Prostate gland (tissue), 2 donors: ENCODE results near the gene CHTOP. TPM values are rescaled to one million over a fixed set of nuclear protein-coding genes. Genes with fewer than 3 reads are reported as not detected.

ENCODE experiments used
- DNase-seq: peaks from one replicate; pipeline ENCODE4 v3.0.0-alpha.2; 2019; ENCODE audit warnings: low spot score
- H3K27ac ChIP-seq, 2 donors: fragments of 200-600 bp; sonication (generic); 2 replicates each; pipeline ENCODE4 v1.5.1; 2017 to 2019
- H3K27me3 ChIP-seq: fragments of 200-600 bp; sonication (generic); replicated peaks from 2 replicates; pipeline ENCODE4 v1.5.1; 2019; ENCODE audit not compliant: insufficient read depth
- H3K36me3 ChIP-seq, 2 donors: fragments of 200-600 bp; sonication (generic); 1 replicate in 1 of 2; 2 replicates in 1 of 2; pipeline versions ENCODE4 v1.5.1 to v1.8.1; 2017 to 2019
- H3K4me1 ChIP-seq: fragments of 200-600 bp; sonication (generic); replicated peaks from 2 replicates; pipeline ENCODE4 v1.5.1; 2019
- H3K4me3 ChIP-seq, 2 donors: fragments of 200-600 bp; sonication (generic); 2 replicates each; pipeline ENCODE4 v1.5.1; 2017 to 2019
- H3K9me3 ChIP-seq: fragments of 200-600 bp; sonication (generic); 2 replicates; pipeline ENCODE4 v1.5.1; 2017
- CTCF ChIP-seq, 4 experiments: fragments of 200-600 bp in 2 of 4; fragments of 450-650 bp in 2 of 4; sonication (generic) in 2 of 4; IDR thresholded peaks; 1 replicate in 3 of 4; 2 replicates in 1 of 4; pipeline ENCODE4 v1.5.1; 2016 to 2019; ENCODE audit warnings: antibody characterized with exemption in 4 of 4, mild to moderate bottlenecking in 2 of 4, moderate library complexity in 2 of 4
- POLR2A ChIP-seq: fragments of 450-650 bp; IDR thresholded peaks from one replicate; pipeline ENCODE4 v1.6.1; 2016; ENCODE audit warnings: antibody characterized with exemption, mild to moderate bottlenecking
- POLR2AphosphoS5 ChIP-seq: sonication (generic); formaldehyde crosslinking; IDR thresholded peaks from one replicate; pipeline ENCODE4 v1.6.1; 2017; ENCODE audit warnings: antibody characterized with exemption
- WGBS: methylation state at CpG from one replicate; pipeline ENCODE4 v1.1.5; 2018; 5-methylcytosine and 5-hydroxymethylcytosine counted together
- intact Hi-C: fragments of 100-400 bp; cut with DNase I; formaldehyde crosslinking; loops from one replicate; pipeline ENCODE4 v1.14.2; 2022
- total RNA-seq, 2 donors: library from RNA; depleted of rRNA; stranded (reverse); fragments of >200 nt; gene quantifications; one replicate each; pipeline ENCODE4 v1.1.0, GENCODE V29; 2016

CHTOP gene
- total RNA-seq, 2 donors from 2014 or later: 60.6 to 74.4 TPM

- WGBS: 20% methylated on average over 11 of the region's 11 CpGs
- peak; percentile 69 for DNase-seq
- peaks cover 4% of the 10 kb centered on the region for H3K4me1 ChIP-seq
Measured at GRCh38 chr1:153612111-153612754, 21.6 kb upstream of the CHTOP start.

GRCh38 chr1:153612755-153613331 lies 21.0 kb upstream of the CHTOP start, which contains the start of gene S100A16:
S100A16 (minus strand) TSS chr1:153613137; CDS start chr1:153608151, 4,986 bp downstream.
- intact Hi-C loops: loop anchor here (2.0 kb wide), 1 partner anchor 20 kb away; no protein-coding TSS in a partner anchor
- no peaks in the 10 kb centered on the region for H3K27me3 ChIP-seq
- peaks cover 0 to under 1% of the 10 kb centered on the region in 2 donors for H3K36me3 ChIP-seq
- H3K27ac ChIP-seq: peak within 1 kb of the TSS; percentile 80 to 91
- H3K4me1 ChIP-seq: peaks cover 4% of the 10 kb centered on the region
- 15% methylated on average over 9 of the region's 9 CpGs for WGBS
- H3K4me3 ChIP-seq: peak within 1 kb of the TSS; percentile 46 to 51
- TF ChIP-seq POLR2A (peak; percentile 93), POLR2AphosphoS5 (peak; percentile 78), CTCF (IDR thresholded peaks at IDR 0.05) (peak in 1 of 4 experiments; percentile 17)
- H3K9me3 ChIP-seq: no peaks in the 10 kb centered on the region
- DNase-seq: peak; percentile 73

More at GRCh38 chr1:153612111-153612754, 21.6 kb upstream of the CHTOP start:
- peaks cover 0 to 7% of the 10 kb centered on the region in 2 donors for H3K36me3 ChIP-seq
- peak overlapping the region; percentile 46 to 51 for H3K4me3 ChIP-seq
- no peaks in the 10 kb centered on the region for H3K9me3 ChIP-seq
- intact Hi-C loops: loop anchor here (2.0 kb wide), 1 partner anchor 21 kb away; no protein-coding TSS in a partner anchor
- H3K27ac ChIP-seq: peak overlapping the region; percentile 80 to 91
- TF ChIP-seq CTCF (IDR thresholded peaks at IDR 0.05) (no peak), POLR2AphosphoS5 (peak; percentile 22)
- H3K27me3 ChIP-seq: no peaks in the 10 kb centered on the region

GRCh38 chr1:153613406-153613805 lies 20.5 kb upstream of the CHTOP start:
- peak overlapping the region in 1 of 2 donors; percentile 46 for H3K4me3 ChIP-seq
- H3K27ac ChIP-seq: peak overlapping the region; percentile 80 to 91

GRCh38 chr1:153614189-153614900 lies 19.5 kb upstream of the CHTOP start:
- no peaks in the 10 kb centered on the region for H3K27me3 ChIP-seq
- DNase-seq: no peak
- no peak overlapping the region for H3K27ac ChIP-seq
- H3K36me3 ChIP-seq: no peaks in the 10 kb centered on the region
- H3K4me1 ChIP-seq: no peaks in the 10 kb centered on the region
- 72% methylated on average over 2 of the region's 2 CpGs for WGBS
- intact Hi-C loops: no loop called here
- TF ChIP-seq CTCF (IDR thresholded peaks at IDR 0.05) (no peak), POLR2A (no peak), POLR2AphosphoS5 (no peak)
- no peaks in the 10 kb centered on the region for H3K9me3 ChIP-seq
- H3K4me3 ChIP-seq: no peak overlapping the region

More at GRCh38 chr1:153613406-153613805, 20.5 kb upstream of the CHTOP start:
- intact Hi-C loops: loop anchor here (2.0 kb wide), 1 partner anchor 19 kb away; no protein-coding TSS in a partner anchor
- TF ChIP-seq POLR2A (no peak), POLR2AphosphoS5 (no peak), CTCF (IDR thresholded peaks at IDR 0.05) (no peak)
- Histone ChIP-seq H3K4me1 (peaks cover 1% of the 10 kb centered on the region), H3K9me3 (no peaks in the 10 kb centered on the region), H3K36me3 (no peaks in the 10 kb centered on the region), H3K27me3 (no peaks in the 10 kb centered on the region)
- 66% methylated on average over 5 of the region's 5 CpGs for WGBS
- no peak for DNase-seq
